K562 treated with DMSO at 1 percent for 24 hours (cell line): ENCODE measurements around the gene NUCKS1. TPM values are rescaled to one million over a fixed set of nuclear protein-coding genes. Genes with fewer than 3 reads are reported as not detected.

Source experiments
- total RNA-seq: library from RNA; unstranded; fragments of 300-600 nt; gene quantifications from 2 replicates; pipeline ENCODE4 v1.2.3, GENCODE V29; 2022; ENCODE audit warnings: low read depth; ENCODE audit not compliant: insufficient read depth

The NUCKS1 gene
- 351 and 592 TPM in 2 replicates for total RNA-seq

GRCh38 chr1:205750138-205751035 lies at the start of gene NUCKS1:
NUCKS1 (minus strand) TSS chr1:205750182; CDS start chr1:205749973, 209 bp downstream.

GRCh38 chr1:205775015-205775716 lies 25.2 kb upstream of the NUCKS1 start, which contains the start of gene RAB29:
RAB29 (minus strand) TSS chr1:205775482; CDS start chr1:205774956, 526 bp downstream.

GRCh38 chr1:205680073-205680851 lies 69.7 kb downstream of the NUCKS1 start, which contains the start of gene SLC45A3:
SLC45A3 (minus strand) TSS chr1:205680509; CDS start chr1:205664656, 15,853 bp downstream.

Other genes with a start within 250 kb of the NUCKS1 start
- gene CDK18, start 245.5 kb downstream of the NUCKS1 start, total RNA-seq = 1.1 and 1.9 TPM in 2 replicates
- 4.0 and 5.4 TPM in 2 replicates for gene ELK4, start 118.2 kb downstream of the NUCKS1 start, total RNA-seq
- gene SLC45A3, start 69.7 kb downstream of the NUCKS1 start, total RNA-seq = 6.8 and 8.1 TPM in 2 replicates
- 16.5 and 16.8 TPM in 2 replicates for gene RAB29, start 25.3 kb upstream of the NUCKS1 start, total RNA-seq
- 9.5 and 10.8 TPM in 2 replicates for gene SLC41A1, start 63.0 kb upstream of the NUCKS1 start, total RNA-seq
- gene PM20D1, start 100.0 kb upstream of the NUCKS1 start, total RNA-seq = not detected in 2 replicates
- gene SLC26A9, start 193.3 kb upstream of the NUCKS1 start, total RNA-seq = 0.06 and 0.21 TPM in 2 replicates